Left ventricle myocardium inferior (tissue), 1 donor: ENCODE data around the gene TTC39C. TPM values are rescaled to one million over a fixed set of nuclear protein-coding genes. Genes with fewer than 3 reads are reported as not detected.

Experiments
- DNase-seq: peaks from one replicate; pipeline ENCODE4 v3.0.0-alpha.2; 2020
- H3K27ac ChIP-seq: fragments of 200-600 bp; replicated peaks from 2 replicates; pipeline ENCODE4 v1.8.0; 2021
- H3K27me3 ChIP-seq: fragments of 200-600 bp; 2 replicates; pipeline ENCODE4 v1.8.0; 2021; ENCODE audit warnings: low read depth
- H3K36me3 ChIP-seq: fragments of 200-600 bp; 2 replicates; pipeline ENCODE4 v1.8.0; 2021
- H3K4me1 ChIP-seq: fragments of 200-600 bp; 2 replicates; pipeline ENCODE4 v1.8.0; 2021
- H3K4me3 ChIP-seq: fragments of 200-600 bp; 2 replicates; pipeline ENCODE4 v1.8.0; 2021; ENCODE audit warnings: mild to moderate bottlenecking, moderate library complexity
- H3K9me3 ChIP-seq: fragments of 200-600 bp; replicated peaks from 2 replicates; pipeline ENCODE4 v1.8.0; 2021
- intact Hi-C: fragments of 100-400 bp; cut with micrococcal nuclease; formaldehyde crosslinking; loops from one replicate; pipeline ENCODE4 v1.11.0; 2022
- total RNA-seq: library from RNA; stranded (reverse); fragmentation: NEBNext Ultra II Directional; extraction: Animal tissue kit (Norgen Biotek cat#: 25700); gene quantifications from one replicate; pipeline ENCODE4 v1.2.1, GENCODE V29; 2021
- TF ChIP-seq, protein P1 (sequence below): fragments of 200-600 bp; IDR thresholded peaks from 2 replicates; pipeline ENCODE4 v1.8.0; 2021; ENCODE audit warnings: antibody characterized with exemption, mild to moderate bottlenecking, borderline replicate concordance
- donor health status: DM: no; HTN: yes; CAD: no; lungs with severe emphysema.

Gene TTC39C
- total RNA-seq, 1 donor from 2014 or later: 4.6 TPM

DNA sequence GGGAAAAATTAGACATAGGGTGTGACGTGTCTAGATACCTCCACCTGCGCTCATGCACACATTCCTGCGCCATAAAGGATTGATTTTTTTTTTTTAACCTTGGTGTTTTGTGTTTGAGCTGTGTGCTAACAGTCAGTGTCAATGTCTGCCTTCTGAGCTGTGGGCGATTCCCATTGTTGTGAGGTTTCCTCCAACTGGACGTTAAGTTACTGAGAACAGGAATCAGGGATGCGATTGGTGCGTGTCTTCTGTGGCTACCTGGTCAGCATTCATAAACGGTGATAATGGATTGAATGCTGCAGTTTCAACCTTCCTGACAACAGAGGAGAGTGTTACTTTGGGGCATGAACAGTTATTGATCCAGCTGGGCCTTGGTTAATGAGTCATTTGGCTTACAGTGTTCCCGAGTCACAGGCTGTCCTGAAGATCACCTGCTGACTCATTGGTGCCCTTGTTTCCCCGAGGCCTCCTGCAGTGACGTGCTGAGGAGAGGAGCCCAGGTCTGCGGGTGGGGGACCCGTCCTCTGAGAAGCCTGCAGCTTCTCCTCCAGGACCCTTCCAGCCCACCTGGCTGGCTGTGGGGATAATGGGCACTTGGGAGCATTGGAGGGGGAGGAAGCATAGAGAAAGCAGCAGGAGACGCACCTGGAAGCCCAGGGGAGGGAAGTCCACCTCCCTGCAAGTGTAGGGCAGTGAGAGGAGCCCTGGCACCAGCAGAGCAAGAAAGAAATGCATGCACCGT is 98.5 kb downstream of the TTC39C start:
- Histone ChIP-seq H3K27me3 (no peaks in the 10 kb centered on the region), H3K4me1 (no peaks in the 10 kb centered on the region), H3K36me3 (no peaks in the 10 kb centered on the region), H3K27ac (no peak overlapping the region), H3K9me3 (no peaks in the 10 kb centered on the region), H3K4me3 (no peak overlapping the region)
- TF ChIP-seq, protein P1, sequence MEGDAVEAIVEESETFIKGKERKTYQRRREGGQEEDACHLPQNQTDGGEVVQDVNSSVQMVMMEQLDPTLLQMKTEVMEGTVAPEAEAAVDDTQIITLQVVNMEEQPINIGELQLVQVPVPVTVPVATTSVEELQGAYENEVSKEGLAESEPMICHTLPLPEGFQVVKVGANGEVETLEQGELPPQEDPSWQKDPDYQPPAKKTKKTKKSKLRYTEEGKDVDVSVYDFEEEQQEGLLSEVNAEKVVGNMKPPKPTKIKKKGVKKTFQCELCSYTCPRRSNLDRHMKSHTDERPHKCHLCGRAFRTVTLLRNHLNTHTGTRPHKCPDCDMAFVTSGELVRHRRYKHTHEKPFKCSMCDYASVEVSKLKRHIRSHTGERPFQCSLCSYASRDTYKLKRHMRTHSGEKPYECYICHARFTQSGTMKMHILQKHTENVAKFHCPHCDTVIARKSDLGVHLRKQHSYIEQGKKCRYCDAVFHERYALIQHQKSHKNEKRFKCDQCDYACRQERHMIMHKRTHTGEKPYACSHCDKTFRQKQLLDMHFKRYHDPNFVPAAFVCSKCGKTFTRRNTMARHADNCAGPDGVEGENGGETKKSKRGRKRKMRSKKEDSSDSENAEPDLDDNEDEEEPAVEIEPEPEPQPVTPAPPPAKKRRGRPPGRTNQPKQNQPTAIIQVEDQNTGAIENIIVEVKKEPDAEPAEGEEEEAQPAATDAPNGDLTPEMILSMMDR: no peak
- intact Hi-C loops: no loop called here
- DNase-seq: no peak

DNA sequence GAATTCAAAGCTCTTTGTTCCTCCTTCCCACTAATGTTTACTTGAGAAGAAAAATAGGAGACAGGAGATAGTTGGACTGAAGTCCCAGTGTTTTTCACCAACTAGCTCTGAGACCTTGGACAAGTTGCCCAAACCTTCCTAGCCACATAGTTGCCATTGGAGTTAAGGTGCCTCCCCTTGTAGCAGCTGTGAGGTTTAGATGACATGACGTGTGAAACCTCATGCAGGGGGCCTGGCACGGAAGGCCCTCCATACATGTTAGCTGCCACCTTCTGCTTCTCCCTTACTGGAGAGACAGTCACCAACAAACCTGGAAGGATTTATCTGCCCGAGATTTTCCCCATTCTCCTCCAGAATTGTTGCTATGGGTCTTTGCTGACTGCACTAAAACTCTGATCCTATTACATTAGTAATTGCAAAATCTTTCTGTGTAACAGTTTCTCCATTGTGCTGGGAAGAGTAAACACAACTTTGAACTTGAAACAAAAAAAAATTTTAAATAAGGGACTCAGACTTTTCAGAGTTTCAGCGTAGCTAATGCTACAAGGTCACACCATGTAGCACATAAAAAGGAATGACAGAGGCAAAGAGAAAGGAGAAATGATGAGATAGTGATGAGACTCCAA is 100.5 kb downstream of the TTC39C start:
- Histone ChIP-seq H3K4me3 (no peak overlapping the region), H3K36me3 (no peaks in the 10 kb centered on the region), H3K27ac (no peak overlapping the region), H3K27me3 (no peaks in the 10 kb centered on the region), H3K4me1 (no peaks in the 10 kb centered on the region), H3K9me3 (no peaks in the 10 kb centered on the region)
- TF ChIP-seq, protein P1: no peak
- DNase-seq: no peak
- intact Hi-C loops: no loop called here

DNA sequence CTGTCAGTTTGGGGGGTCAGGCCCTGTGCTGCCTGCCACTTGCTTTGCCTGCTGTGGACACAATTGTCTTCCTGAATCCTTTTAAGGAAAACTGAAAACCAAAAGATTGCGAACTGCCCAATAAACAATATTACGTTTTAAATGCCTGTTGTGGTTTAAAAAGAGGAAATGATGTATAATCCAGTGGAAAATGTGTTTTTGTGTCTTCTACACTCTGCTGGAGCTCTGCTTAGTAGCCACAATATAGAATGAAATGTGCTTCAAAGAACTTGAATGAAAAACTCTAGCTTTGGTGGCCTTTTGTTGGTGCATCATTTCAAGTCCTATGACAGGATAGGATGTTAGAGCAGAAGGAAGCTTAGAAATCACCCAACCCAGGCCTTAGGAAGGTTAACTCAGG is 101.1 kb downstream of the TTC39C start:
- Histone ChIP-seq H3K4me1 (no peaks in the 10 kb centered on the region), H3K27ac (no peak overlapping the region), H3K4me3 (no peak overlapping the region), H3K36me3 (no peaks in the 10 kb centered on the region), H3K9me3 (no peaks in the 10 kb centered on the region), H3K27me3 (no peaks in the 10 kb centered on the region)
- TF ChIP-seq, protein P1: no peak
- no peak for DNase-seq
- intact Hi-C loops: no loop called here

DNA sequence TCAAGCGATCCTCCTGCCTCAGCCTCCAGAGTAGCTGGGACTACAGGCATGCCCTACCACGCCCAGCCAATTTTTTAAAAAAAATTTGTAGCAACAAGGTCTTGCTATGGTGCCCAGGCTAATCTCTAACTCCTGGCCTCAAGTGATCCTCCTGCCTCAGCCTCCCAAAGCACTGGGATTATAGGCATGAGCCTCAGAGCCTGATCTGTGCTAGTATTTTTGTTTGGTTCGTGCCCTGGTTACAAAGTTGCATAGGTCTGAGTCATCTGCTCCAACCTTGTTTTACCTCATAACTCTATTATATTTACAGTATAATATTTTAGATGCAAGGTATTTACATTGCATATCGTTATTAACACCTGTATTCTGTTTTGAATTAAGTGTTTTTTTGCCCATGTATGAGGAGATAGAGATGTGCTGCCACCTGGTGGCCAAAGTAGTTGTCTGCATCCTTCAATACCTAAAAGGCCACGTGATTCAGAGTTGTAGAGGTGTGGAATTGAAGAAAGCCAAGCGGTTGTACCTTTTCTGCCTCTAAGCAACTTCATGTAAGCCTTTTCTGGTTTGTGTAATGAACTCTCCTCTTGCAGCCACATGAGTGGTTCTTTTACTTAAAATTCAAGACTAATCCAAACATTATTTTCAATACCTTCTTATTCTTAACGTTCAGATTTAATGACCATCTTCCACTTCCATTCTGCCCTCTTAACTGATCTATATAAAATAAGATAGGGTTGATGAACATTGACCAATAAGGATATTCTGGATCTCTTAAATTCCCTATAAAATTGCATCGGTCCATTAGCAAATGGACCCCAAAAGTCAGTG is 104.4 kb downstream of the TTC39C start:
- H3K36me3 ChIP-seq: no peaks in the 10 kb centered on the region
- H3K27me3 ChIP-seq: no peaks in the 10 kb centered on the region
- no peak overlapping the region for H3K27ac ChIP-seq
- H3K4me1 ChIP-seq: no peaks in the 10 kb centered on the region
- no peaks in the 10 kb centered on the region for H3K9me3 ChIP-seq
- intact Hi-C loops: no loop called here
- H3K4me3 ChIP-seq: no peak overlapping the region
- TF ChIP-seq, protein P1: peak; percentile 93
- peak; percentile 57 for DNase-seq

DNA sequence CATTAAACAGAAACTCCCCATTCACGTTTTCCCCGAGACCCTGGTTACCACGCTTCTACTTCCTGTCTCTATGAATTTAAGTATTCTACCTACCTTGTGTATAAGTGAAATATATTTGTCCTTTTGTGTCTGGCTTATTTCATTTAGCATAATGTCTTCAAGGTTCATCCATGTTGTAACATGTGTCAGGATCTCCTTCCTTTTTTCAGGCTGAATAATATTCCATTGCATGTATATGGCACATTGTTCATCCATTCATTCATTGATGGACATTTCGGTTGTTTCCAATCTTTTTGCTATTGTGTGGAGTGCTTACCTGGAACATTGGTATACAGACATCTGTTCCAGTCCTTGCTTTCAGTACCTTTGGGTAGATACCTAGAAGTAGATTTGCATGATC is 106.1 kb downstream of the TTC39C start:
- H3K27ac ChIP-seq: no peak overlapping the region
- TF ChIP-seq, protein P1: no peak
- no peak for DNase-seq
- H3K27me3 ChIP-seq: no peaks in the 10 kb centered on the region
- H3K36me3 ChIP-seq: no peaks in the 10 kb centered on the region
- intact Hi-C loops: no loop called here
- H3K4me1 ChIP-seq: no peaks in the 10 kb centered on the region
- no peak overlapping the region for H3K4me3 ChIP-seq
- H3K9me3 ChIP-seq: no peaks in the 10 kb centered on the region
